Stimulated activated CD8-positive, alpha-beta memory T cell treated with anti-CD3 and anti-CD28 coated beads, Interleukin-15, amount 100 ng/mL, for 24 hours (primary cell): ENCODE measurements around the gene MAP2K6.

Source experiments
- DNase-seq: peaks from one replicate; pipeline ENCODE4 v3.0.0-alpha.2; 2020; ENCODE audit warnings: low read depth

MAP2K6 gene

GRCh38 chr17:69535016-69535570 is 120.6 kb downstream of the MAP2K6 start:
- DNase-seq, result no peak

DNA sequence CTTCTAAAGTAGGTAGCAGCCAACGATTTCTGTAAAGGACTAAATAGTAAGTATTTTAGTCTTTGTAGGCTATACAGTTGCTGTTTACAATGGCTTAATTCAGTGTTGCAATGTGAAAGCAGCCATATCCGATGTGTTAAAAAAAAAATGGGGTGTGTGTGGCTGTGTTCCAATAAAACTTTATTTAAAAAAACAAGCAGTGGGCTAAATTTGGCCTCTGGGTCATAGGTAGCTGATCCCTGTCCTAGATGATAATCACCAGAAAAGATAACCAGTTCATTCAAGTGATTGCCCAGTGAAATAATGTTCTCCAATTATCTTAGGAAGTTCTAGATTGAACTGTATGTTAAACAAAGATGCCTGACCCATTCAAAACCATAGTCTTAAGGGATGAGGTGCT is 124.3 kb downstream of the MAP2K6 start:
- DNase-seq, result no peak

GRCh38 chr17:69539274-69539673 is 124.8 kb downstream of the MAP2K6 start:
- no peak for DNase-seq

GRCh38 chr17:69539781-69540319 is 125.4 kb downstream of the MAP2K6 start:
- no peak for DNase-seq

DNA sequence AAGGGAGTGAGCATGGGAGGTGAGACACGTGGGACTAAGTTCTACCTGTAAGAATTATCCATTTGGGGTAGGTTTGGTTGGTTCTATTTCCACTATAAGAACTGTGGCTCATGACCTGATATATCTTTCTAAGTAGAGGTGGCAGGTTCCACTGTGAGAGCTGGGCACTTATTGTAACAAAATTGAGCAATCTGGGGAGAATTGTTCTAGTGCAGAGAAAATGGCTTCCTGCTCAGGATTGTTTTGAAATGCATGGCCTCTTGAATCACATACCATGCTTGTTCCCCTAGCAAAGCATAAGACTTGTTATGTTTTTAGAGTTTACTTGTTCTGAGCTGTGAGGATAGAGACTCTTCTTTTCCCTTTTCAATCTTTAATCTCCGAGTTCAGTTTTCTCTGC is 125.9 kb downstream of the MAP2K6 start:
- no peak for DNase-seq

DNA sequence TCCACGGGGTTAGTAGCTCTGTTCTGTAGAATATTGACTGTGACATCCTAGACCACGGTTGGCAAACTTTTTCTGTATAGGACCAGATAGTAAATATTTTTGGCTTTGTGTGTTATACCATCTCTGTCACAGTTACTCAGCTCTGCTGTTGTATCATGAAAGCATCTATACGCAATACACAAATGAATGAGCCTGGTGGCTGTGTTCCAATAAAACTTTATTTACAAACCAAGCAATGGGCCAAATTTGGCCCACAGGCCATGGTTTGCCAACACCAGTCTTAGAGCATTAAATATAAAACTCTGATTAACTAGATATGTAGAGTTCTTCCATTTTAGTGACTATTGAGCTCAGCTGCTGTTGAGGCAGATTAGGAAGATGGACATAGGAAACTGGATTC is 132.7 kb downstream of the MAP2K6 start:
- no peak for DNase-seq

DNA sequence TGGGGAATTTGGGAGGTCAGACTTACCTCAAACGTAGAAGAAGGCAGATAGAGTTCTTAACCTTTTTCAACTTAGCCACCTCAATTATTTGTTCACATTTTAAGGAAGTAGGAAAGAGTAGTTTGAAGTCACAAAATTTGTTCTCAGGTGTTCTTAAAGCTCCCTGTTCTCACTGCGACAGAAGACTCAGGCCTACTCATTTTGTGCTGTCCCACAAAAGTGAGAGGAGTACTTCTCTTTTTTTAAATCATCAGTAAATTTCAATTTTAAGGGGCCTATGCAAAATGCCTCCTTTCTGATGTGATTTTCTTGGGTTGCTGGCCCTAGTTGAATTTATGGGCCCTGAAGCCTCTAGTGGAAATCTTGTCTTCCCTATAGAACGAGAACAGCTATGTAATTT is 133.4 kb downstream of the MAP2K6 start:
- DNase-seq, result no peak

GRCh38 chr17:69551212-69552010 is 136.9 kb downstream of the MAP2K6 start:
- DNase-seq, result no peak

GRCh38 chr17:69552986-69553667 is 138.6 kb downstream of the MAP2K6 start:
- no peak for DNase-seq

- DNase-seq, result no peak
These were observed 140.6 kb downstream of the MAP2K6 start for GRCh38 chr17:69555056-69555455.

- no peak for DNase-seq
These were observed 142.8 kb downstream of the MAP2K6 start for GRCh38 chr17:69557339-69557738.

- DNase-seq, result no peak
These were observed 144.3 kb downstream of the MAP2K6 start for GRCh38 chr17:69558796-69559195.

- no peak for DNase-seq
These were observed 146.5 kb downstream of the MAP2K6 start for GRCh38 chr17:69560987-69561441.

DNA sequence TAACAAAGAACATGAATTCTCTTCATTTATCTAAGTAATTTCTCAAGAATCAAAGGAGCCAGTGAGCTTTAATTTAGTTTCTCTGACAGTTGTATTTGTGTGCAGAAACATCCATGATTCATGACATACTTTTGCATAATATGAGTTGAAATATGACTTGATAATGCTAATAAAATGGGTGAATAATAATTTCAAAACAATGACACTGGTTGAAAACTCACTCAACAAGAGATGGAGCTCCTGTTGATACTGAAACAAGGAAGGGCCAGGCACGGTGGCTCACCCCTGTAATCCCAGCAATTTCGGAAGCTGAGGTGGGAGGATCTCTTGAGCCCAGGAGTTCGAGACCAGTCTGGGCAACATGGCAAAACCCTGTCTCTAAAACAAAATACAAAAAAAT is 147.0 kb downstream of the MAP2K6 start:
- no peak for DNase-seq

- DNase-seq, result no peak
These were observed 150.9 kb downstream of the MAP2K6 start for GRCh38 chr17:69565447-69565846.

GRCh38 chr17:69567130-69567529 is 152.6 kb downstream of the MAP2K6 start:
- DNase-seq, result no peak

DNA sequence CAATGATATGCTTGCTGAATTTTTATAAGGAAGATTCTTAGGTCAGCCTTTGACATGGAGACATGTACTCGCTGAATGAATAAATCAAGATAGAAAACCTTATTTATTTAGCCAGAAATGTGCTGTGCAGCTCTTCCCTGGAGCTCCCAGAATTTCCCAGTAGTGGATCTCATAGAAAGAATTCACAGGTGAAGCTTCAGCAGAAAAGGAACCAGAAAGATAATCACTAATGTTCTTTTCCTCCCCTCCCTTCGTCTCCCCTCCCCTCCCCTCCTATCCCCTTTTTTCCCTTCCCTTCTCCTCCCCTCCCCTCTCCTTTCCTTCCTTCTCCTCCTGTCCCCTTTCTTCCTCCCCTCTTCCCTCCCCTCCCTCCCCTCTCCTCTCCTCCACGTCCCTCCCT is 158.2 kb downstream of the MAP2K6 start:
- DNase-seq, result no peak

- DNase-seq, result no peak
These were observed 158.9 kb downstream of the MAP2K6 start for GRCh38 chr17:69573396-69573795.

DNA sequence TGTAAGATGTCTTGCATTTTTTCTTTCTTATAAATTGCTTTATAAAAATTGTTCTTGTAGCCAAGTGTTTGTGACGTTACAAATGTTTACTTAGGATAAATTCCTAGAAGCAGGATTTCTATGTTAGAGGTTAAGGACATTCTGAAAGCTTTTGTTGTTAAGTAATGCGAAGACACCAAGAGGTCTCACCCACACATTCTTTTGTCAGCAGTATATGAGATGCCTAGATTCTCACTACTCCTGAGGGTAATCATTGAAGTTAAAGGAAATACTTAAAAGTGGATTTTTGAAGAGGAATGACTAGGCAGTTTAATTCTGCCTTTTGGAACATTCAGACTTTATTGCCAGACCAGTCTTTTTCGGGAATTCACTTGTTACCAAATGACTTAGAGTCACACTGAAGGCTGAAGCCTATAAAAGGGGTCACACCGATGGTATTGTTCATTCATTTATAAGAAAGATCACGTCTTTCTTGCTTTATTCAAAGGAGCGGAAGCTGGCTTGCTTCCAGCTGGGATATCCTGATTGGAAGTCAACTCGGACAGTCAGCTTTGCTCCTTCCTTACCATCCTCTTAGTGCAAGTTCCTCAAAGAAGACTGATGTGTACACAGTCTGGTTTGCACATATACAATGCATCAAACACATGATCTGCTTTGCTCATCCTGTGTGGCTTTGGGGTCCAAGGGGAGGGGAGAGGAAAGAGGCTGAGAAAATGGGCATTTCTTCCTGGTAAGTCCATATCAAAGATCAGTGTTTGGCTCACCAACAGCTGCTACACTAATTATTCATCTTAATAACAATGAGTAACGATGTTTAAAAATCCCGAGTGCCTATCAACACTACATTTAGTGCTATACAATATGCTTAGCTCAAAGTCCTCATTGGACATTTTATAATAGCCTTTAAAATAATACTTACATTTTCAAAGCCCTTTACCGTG is 160.0 kb downstream of the MAP2K6 start:
- DNase-seq, result no peak

- DNase-seq, result no peak
These were observed 160.9 kb downstream of the MAP2K6 start for GRCh38 chr17:69575346-69575761.

DNA sequence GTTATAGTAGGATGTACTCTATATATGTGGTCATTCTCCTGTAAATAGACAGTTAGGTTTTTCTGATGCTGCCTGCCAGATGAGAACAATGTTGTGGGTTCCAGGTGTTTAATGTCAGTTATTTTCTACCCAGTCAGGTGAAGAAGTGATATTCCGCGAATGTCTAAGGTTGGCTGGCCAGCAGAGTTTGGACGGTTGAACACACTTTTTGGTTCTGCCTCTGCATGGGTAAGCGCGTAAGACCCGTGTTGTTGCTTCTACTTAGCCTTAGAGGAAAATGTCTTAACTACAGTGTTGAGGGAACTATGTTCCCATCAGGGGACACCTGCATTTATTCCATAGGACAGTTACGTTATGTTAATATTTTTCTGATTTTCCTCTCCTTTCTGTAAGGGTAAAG is 162.6 kb downstream of the MAP2K6 start:
- no peak for DNase-seq
